ENCODE data around the gene PKM. TPM values are rescaled to one million over a fixed set of nuclear protein-coding genes. Genes with fewer than 3 reads are reported as not detected.

PKM gene
- total and polyA plus RNA-seq, 3 donors from 2014 or later = 521 to 602 (median 530) TPM

GRCh38 chr15:72156928-72157327, 74.1 kb downstream of the PKM start:
- Histone ChIP-seq H3K4me3 (no peak overlapping the region), H3K9me3 (no peaks in the 10 kb centered on the region), H3K4me1 (peaks cover 17% of the 10 kb centered on the region), H3K36me3 (ENCODE audit: low read depth, missing control alignments) (no peaks in the 10 kb centered on the region), H3K27ac (no peak overlapping the region), H3K27me3 (no peaks in the 10 kb centered on the region)
- 84 to 89% methylated on average over 2 of the region's 2 CpGs for WGBS, 2 donors
- TF ChIP-seq POLR2A (IDR thresholded peaks at IDR 0.05) (no peak), CTCF (IDR thresholded peaks at IDR 0.05) (no peak)
- intact Hi-C loops (cut with DNase I; ENCODE audit: low total_unique reads) = no loop called here
- no peak for DNase-seq

- H3K27me3 ChIP-seq = no peaks in the 10 kb centered on the region
- H3K9me3 ChIP-seq = no peaks in the 10 kb centered on the region
- peak; percentile 94 for DNase-seq
- 2 to 3% methylated on average over 11 to 19 of the region's 19 CpGs for WGBS, 2 donors
- peak overlapping the region; percentile 43 to 45 for H3K4me3 ChIP-seq
- peaks cover 9% of the 10 kb centered on the region for H3K4me1 ChIP-seq
- H3K36me3 ChIP-seq (ENCODE audit: low read depth, missing control alignments) = no peaks in the 10 kb centered on the region
- H3K27ac ChIP-seq = peak overlapping the region; percentile 55 to 62
- TF ChIP-seq POLR2A (IDR thresholded peaks at IDR 0.05) (no peak), CTCF (IDR thresholded peaks at IDR 0.05) (peak; percentile 75 to 88 (median 77))
- intact Hi-C loops (cut with DNase I; ENCODE audit: low total_unique reads) = no loop called here
These were observed 75.1 kb downstream of the PKM start for GRCh38 chr15:72155635-72156616.

GRCh38 chr15:72155003-72155621, 75.9 kb downstream of the PKM start:
- 6 to 9% methylated on average over 12 to 14 of the region's 14 CpGs for WGBS, 2 donors
- peak; percentile 92 for DNase-seq
- Histone ChIP-seq H3K27me3 (no peaks in the 10 kb centered on the region), H3K4me1 (peaks cover 9% of the 10 kb centered on the region), H3K9me3 (no peaks in the 10 kb centered on the region), H3K4me3 (peak overlapping the region; percentile 43 to 45), H3K36me3 (ENCODE audit: low read depth, missing control alignments) (no peaks in the 10 kb centered on the region), H3K27ac (peak overlapping the region; percentile 55 to 62)
- intact Hi-C loops (cut with DNase I; ENCODE audit: low total_unique reads) = no loop called here
- TF ChIP-seq POLR2A (IDR thresholded peaks at IDR 0.05) (no peak), CTCF (IDR thresholded peaks at IDR 0.05) (no peak)

GRCh38 chr15:72154316-72154715, 76.7 kb downstream of the PKM start:
- intact Hi-C loops (cut with DNase I; ENCODE audit: low total_unique reads) = no loop called here
- Histone ChIP-seq H3K4me1 (peaks cover 9% of the 10 kb centered on the region), H3K4me3 (no peak overlapping the region), H3K36me3 (ENCODE audit: low read depth, missing control alignments) (no peaks in the 10 kb centered on the region), H3K27ac (peak overlapping the region in 1 of 2 donors; percentile 55), H3K9me3 (no peaks in the 10 kb centered on the region), H3K27me3 (no peaks in the 10 kb centered on the region)
- WGBS, 2 donors = 91 to 92% methylated on average over 7 of the region's 7 CpGs
- TF ChIP-seq POLR2A (IDR thresholded peaks at IDR 0.05) = no peak
- no peak for DNase-seq

GRCh38 chr15:72153269-72154000, 77.6 kb downstream of the PKM start:
- peak overlapping the region in 1 of 2 donors; percentile 19 for H3K27ac ChIP-seq
- no peaks in the 10 kb centered on the region for H3K9me3 ChIP-seq
- H3K27me3 ChIP-seq = no peaks in the 10 kb centered on the region
- TF ChIP-seq POLR2A (IDR thresholded peaks at IDR 0.05) (no peak), CTCF (IDR thresholded peaks at IDR 0.05) (no peak)
- no peak overlapping the region for H3K4me3 ChIP-seq
- H3K36me3 ChIP-seq (ENCODE audit: low read depth, missing control alignments) = no peaks in the 10 kb centered on the region
- no peak for DNase-seq
- peaks cover 9% of the 10 kb centered on the region for H3K4me1 ChIP-seq
- WGBS, 2 donors = 78 to 79% methylated on average over 5 of the region's 5 CpGs
- intact Hi-C loops (cut with DNase I; ENCODE audit: low total_unique reads) = no loop called here
